GM19043 (cell line): Measurements from ENCODE around the gene ERC2.
"Not testable (repeated sequence)": the region's sequence is repeated elsewhere in the genome, so short reads cannot be mapped to it uniquely, and the experiment has no call there.

Experiments
- ATAC-seq: cut with Tn5 transposase; IDR thresholded peaks from one replicate; pipeline ENCODE4 v1.9.1; 2021; ENCODE audit warnings: low read depth; ENCODE audit not compliant: unreplicated experiment

ERC2 gene

DNA sequence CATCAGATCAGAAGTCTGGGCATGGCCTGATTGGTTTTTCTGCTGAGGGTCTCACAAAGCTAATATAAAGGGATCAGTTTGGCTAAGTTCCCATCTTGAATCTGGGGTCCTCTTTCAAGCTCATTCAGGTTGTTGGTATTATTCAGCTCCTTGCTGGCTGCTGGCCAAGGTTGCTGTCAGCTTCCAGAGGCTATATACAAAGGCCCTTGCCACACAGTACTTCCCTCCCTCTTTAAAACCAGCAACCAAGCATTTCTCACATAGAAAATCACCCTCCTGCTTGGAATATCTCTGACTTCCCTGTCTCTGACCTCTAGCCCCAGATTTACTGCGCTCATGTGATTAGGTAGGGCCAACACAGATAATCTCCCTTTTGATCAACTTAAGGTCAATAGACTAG is 442.9 kb downstream of the ERC2 start:
- no peak for ATAC-seq

DNA sequence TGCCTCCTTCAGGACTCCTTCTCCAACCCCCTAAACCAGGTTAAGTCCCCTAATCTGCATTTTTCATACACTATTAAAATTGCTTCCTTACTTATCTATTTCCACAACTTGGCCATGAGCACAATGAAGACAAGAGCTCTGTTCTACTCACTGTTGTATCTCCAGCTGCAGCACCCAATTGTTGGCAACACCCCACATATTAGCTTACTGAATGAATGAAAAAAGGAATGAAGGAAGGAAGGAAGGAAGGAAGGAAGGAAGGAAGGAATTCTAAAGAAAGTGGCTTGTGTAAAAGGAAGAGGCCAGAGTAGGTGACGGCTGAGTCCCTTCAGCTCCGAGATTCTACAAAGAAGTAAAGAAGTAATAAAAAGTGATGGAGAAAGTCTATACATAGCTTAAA is 444.7 kb downstream of the ERC2 start:
- no peak for ATAC-seq

DNA sequence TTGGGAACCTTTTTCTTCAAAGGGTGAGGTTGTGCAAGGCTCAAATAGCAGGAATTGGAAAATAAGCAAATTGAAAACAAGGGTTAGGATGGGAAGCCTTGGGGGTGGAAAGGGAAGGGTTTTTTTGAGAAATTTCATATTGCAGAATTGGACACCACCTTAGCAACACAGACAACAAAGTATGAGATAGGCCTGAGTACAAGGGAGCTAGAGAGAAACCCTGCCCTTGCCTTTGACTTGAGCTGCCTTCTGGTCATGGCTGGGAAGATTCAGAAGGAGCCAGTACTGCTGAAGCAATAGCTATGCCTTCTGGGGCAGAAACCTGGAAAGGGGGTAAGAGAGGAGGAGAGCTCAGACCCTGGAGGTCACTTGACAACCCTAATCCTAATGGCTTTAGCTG is 445.6 kb downstream of the ERC2 start:
- no peak for ATAC-seq

DNA sequence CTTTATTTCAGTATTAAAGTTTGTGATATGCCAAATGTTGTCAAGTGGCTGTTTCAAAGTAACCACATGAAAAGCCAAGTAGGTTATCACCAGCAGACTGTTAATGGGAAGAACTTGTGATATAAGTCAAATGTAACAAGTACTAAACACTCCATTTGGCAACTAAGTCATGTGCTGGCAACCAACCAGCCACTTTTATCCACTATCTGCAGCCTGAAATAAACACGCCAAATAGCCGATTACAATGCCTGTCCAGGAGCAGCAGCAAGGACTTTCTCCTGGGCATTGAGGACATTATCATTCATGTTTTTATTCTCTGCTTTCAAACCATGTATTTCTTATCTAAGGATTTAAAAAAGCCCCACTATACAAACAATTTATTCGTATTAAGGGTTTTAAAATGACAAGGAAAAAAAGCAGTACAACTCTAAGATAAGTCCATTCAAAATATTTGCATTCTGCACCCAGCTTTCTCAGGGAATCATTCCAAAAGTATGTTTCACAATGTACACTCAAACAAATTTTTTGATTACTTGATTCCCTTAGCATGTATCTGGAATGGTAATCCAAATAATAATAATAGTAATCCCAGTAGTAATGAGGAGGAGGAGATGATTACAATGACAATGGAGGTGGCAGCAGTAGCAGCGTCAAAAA is 448.6 kb downstream of the ERC2 start:
- ATAC-seq, result no peak

DNA sequence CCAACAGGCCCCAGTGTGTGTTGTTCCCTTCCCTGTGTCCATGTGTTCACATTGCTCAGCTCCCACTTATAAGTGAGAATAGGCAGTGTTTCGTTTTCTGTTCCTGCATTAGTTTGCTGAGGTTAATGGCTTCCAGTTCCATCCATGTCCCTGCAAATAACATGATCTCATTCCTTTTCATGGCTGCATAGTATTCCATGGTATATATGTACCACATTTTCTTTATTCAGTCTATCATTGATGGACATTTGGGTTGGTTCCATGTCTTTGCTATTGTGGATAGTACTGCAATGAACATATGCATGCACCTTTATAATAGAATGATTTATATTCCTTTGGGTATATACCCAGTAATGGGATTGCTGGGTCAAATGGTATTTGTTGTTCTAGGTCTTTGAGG is 452.9 kb downstream of the ERC2 start:
- ATAC-seq, result not testable (repeated sequence)

DNA sequence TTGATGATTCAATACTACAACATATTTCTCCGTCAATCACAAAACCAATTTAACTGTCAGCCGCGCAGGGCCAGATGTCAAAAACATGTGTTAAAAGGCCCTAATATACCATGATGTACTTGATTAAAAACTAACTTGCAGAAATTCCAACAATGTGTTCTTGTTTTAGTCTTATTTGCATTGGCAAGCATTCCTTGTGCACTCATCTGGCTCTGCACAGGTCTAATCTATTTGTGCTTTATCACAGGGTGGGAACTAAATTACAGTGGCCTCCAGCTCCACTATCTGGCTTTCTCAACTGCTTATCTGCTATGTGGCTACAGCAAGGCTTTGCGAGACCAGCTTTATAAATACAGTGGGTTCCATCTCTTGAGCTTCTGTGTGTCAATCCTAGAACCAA is 455.5 kb downstream of the ERC2 start:
- no peak for ATAC-seq

DNA sequence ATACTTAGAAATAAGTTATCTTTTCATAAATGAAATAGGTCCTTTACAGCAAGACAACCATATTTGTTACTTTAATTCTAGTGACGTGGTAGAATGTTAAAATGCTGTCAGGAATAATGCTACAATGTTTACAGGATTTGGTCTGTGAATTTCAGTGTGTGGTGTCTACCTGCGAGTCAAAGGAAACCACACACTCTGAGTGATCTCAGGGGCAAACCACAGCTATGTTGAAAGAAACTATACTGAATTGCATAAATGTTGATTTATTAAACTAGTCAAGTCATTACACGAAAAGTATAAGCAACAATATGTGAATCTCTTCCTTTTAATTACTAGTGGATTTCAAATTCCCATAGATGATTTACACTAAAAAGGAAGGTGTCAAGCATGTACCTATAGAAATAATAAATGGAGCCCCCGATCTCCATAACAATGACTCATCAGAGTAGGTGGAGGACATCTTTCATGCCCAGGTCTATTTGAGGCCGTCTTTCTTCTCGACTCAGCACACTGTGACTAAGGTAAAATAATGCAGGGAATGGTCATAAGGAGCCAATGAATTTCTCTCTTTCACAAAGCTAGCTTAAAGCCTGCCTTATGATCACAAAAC is 463.0 kb downstream of the ERC2 start:
- ATAC-seq, result no peak

DNA sequence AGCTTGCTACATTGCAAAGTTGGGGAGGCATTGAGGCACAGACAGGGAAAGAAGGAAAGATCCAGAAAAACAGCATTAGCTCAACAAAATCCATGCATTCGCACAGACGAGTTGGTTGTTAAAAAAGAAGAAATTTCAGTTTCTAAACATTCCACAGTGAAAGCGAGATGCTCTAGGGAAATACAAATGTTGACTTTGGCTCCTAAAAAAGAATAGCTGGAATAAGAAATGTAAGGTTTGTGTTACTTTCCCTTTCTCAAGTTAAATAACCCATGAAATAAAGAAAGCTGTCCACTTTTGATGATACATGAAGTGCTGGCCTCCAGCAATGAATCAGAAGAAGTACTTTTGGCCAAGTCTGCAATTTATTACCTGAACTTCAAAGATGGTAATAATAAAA is 465.1 kb downstream of the ERC2 start:
- no peak for ATAC-seq

DNA sequence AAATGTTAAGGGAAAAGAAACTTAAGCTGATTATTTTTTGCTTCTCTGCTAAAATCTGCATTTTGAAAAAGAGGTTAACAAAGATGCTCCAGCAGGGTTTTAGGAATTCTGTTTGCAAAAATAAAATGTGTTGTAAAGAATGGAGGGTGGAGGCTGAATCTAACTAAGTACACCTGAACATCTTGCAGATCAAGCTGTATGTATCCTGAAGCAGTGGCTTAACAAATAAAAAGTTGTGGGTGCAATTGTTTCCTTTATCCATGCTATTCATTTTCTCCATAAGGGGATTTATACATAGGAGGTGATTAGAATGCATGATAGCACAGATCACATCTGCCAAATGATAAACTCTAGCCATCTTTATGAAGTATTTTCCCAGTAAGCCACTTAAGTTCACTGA is 466.3 kb downstream of the ERC2 start:
- ATAC-seq, result no peak

DNA sequence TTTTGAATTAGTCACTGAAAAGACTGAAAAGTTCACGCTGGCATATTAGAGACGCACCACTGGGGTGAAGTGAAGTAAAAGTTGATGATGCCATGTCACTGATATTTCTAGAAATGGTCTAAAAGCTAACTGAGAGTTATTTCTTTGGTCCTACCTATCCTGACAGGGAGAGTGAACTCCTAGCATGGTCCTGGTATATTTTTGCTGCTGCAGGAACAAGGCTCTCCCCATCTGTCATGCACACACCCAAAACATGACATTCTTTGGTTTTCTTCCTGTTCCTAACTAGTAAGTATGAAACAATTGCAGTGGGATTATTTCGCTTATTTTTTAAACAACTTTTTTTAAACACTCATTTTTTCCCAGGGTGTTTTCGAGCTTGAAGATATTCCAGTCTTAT is 466.7 kb downstream of the ERC2 start:
- no peak for ATAC-seq

DNA sequence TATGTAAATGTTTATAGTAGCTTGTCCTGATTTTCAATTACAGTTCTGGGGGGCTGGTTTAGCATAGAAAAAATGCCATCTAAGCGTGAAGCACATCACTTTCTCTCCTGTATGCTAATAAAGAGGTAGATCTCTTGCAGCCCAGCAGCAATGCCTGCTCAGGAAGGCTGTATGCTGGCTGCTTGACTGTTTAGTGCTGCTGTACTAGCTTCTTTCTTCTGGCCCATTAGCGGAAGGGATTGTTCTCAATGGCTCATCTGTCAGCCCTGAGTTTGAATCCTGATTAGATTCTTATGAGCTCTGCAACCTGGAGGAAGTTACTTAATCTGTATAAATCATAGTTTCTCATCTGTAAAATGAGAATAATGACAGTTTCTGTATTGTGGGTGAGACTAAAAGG is 478.9 kb downstream of the ERC2 start:
- no peak for ATAC-seq

DNA sequence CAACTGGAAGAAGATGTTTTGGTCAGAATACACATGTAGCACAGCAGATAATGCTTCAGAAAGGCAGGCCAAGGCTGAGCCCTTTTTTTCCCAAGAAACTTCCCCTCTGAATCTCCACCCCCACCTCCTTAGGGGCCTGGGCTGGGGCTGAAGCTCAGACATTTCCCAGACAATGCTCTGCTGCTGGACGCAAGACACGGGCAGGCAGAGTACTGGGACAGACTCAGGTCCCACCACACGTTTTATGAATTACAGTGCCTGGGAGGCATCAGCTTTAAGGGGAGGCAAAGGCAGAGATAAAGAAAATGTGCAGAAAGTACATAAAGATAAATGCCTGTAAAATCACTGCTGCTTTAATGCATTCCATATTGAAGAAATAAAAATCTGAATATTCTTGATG is 479.4 kb downstream of the ERC2 start:
- no peak for ATAC-seq

DNA sequence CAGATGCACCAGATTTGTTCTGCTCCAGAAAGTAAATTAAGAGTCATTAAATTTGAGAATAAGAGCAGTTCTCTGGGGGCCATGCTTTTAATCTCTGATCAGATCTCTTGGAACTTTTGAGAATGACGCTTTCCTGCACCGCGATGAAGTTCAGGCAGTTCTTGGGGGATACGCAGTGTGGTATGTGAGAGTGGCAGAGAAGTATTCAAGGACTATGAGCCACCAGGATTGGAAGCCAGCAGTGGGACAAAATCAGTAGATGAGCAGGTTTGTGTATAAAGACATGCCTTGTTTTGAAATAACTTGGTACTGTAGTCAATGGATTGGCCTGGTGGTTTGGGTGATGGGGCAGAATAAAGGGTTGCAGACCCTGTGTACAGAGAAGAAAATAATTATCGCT is 483.6 kb downstream of the ERC2 start:
- ATAC-seq, result no peak

DNA sequence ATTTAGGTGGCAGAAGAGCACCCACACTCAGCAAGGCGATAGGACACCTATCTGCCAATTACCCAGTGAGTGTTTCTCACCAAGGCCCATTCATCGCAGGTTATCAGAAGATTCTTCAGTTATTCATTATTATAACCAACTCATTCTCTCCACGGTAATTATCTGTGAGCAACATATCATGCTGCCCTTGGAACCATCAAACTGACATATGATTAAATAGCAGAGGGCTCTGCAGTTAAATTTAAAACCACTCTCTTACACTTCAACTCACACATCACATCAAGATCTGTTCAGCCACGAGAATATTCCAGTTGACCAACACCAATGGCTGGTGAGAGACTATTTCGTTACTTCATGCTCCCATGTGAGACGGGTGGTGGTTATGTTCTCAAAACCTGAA is 489.3 kb downstream of the ERC2 start:
- ATAC-seq, result no peak

DNA sequence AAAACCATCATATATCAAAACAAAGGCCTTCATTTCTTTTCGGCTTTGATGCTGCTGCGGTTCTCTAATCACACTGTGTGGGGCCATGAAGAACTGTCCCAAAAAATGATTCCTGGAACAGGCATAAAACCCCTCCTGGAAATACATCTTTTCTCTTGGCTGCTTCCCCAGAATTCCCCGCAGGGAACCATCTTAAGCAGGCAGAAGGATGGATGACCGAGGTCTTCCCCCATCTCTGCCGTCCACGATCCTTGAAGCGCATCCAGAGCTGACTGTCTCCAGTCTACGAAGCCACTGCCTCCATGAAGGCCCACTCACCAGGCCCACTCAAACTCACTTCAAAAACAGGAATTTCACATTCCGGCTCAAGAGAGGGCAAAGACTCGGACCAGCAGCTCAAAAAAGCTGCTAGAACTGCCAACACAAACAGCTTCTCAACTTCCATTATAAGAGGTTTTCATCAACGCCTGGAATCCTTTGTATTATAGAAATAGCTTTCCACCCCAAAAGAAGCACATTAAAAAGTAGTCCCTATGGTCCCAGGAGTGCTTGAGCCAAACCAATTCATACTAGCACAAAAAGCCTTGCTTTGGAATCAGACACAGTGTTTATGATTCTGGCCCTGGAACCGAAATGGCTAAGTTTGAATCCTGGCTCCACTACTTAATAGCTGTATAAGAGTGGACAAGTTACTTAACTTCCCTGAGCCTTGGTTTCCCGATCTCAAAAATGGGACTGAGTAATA is 493.7 kb downstream of the ERC2 start:
- no peak for ATAC-seq

DNA sequence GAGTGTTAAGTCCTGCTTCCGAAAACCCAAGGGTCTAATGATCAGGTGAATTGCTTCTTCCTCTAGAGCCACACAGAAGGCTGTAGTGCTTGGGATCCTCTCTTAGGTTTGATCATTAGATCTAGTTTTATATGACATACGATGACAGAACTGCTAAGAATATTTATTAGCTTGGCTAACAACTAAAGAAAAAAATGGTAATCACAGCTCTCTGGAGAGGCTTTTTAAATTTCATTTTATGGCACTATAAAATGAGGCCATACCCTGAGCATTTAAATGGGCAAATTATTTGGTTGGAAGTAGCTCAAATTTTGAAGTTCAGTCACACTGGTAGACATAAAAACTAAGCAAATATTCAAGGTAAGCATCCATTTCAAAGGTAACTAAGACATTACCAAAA is 498.6 kb downstream of the ERC2 start:
- no peak for ATAC-seq

DNA sequence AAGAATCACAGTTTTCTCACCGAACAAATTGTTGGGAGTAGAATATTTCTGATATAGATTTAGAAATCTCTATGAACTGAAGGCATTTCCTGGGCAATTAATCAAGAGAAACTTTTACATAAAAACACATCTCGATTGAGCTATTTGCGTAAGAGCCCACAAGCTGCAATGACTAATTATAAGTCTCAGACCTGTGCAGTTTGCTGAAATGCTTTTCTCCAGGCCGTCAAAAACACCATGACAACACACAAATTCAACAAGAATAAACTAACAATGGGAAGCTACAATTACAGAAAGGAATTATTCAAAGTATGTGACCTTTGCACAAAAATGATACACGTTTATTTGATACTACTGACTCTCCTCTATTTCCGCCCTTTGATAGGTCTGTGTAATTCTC is 499.9 kb downstream of the ERC2 start:
- no peak for ATAC-seq

DNA sequence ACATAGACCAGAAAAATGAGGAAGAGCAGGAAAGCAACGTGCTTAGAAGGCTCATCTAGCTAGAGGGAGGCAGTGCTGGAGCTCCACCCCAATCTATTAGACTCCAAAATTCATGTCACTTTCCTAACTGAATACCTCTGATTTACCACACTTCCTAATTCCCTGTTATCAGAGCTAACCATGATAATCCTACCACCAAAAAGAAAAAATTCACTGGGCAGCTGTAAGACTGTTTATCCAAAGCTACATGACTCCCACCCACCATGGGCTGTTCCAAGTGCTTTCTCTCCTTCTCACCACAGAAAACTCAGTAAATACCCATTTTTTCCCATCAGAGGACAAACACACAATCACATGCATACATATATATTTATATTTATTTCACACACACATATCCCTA is 501.7 kb downstream of the ERC2 start:
- ATAC-seq, result no peak

DNA sequence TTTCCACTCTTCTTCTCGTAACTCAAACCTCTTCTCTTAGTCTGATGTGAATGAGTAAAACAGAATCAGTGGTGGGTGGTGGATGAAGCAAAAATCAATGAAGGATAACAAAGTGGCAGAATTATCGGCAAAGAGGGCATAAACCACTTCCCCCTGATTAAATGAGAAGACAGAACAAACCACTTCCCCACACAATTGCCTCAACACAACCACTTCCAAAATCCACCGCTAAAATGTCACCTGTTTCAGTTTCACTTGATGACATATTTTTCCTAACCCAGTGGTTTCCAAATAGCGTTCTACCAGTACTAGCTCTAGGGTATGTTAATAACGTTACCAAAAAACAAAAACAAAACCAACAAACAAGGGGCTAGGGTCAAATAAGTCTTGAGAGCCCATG is 502.5 kb downstream of the ERC2 start:
- ATAC-seq, result no peak

DNA sequence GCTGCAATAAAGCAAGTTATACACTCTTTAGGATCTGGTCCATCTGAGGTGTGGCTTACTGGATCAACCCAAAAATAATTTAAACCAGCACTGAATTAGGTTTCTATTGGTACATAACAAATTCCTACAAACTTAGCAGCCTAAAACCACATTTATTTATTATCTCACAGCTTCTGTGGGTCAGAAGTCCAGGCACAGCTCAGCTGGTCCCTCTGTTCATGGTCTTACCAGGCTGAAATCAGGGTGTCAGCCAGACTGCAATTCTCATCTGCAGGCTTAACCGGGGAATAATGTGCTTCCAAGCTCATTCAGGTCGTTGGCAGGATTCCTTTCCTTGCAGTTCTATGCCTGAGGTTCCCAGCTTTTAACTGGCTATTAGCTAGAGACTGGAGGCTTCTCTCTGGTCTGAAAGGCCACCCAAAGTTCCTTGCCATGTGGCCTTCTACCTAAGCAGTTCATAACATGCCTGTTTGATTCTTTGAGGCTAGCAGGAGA is 503.7 kb downstream of the ERC2 start:
- ATAC-seq, result no peak

DNA sequence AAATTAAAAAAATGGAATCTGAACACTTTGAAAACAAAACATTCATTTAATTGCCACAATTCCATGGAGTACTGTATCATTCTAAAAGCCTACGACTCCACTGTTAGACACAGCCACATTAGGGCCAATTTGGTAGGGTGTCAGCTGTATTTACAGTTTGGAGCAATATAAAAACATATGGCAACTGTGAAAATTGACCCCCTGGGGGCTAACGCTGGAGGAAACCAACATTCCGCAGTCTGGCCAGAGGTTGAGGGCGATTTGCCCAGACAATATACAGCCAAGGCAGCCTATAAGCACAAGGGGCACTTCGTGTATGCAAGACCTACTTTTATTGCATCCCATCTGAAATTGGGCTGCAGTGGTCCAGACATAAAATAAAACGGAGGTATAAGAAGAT is 504.7 kb downstream of the ERC2 start:
- ATAC-seq, result no peak

DNA sequence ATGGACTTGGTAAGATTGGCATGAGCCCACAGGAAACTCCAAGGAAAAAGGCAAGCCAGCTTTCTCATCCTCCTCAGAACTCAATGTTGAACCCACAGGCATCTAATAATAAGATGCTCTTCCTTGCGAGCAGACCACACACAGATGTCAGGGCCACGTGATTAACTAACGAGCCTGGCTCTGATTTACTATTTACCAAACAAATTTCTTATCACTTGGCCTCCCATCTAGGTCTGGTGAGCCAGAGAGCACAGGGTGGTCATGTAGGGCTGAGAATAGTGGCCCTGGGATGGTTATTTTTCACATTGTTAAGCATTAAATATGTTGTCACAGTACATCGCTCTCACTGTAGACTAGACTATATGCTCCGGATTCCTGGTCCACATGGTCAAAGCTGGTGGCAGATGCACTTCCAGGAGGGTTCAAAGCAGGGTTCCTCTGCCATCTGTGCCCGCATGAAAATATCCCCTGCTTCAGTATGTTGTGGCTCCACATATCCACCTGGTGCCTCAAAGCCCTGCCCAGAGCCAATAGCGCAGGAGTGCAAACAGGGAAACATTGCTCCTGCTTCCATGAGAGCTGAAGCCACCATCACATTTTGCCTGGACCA is 508.7 kb downstream of the ERC2 start:
- no peak for ATAC-seq
